Measurements from ENCODE around the gene TYROBP.

GRCh38 chr19:35862528-35862927, 45.6 kb downstream of the TYROBP start:
- TF ChIP-seq, protein P1, sequence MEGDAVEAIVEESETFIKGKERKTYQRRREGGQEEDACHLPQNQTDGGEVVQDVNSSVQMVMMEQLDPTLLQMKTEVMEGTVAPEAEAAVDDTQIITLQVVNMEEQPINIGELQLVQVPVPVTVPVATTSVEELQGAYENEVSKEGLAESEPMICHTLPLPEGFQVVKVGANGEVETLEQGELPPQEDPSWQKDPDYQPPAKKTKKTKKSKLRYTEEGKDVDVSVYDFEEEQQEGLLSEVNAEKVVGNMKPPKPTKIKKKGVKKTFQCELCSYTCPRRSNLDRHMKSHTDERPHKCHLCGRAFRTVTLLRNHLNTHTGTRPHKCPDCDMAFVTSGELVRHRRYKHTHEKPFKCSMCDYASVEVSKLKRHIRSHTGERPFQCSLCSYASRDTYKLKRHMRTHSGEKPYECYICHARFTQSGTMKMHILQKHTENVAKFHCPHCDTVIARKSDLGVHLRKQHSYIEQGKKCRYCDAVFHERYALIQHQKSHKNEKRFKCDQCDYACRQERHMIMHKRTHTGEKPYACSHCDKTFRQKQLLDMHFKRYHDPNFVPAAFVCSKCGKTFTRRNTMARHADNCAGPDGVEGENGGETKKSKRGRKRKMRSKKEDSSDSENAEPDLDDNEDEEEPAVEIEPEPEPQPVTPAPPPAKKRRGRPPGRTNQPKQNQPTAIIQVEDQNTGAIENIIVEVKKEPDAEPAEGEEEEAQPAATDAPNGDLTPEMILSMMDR (IDR thresholded peaks at IDR 0.05) = no peak
- no peak for TF ChIP-seq POLR2A (IDR thresholded peaks at IDR 0.05)
